GM19395 (cell line): ENCODE data around the gene UNC45B.
"Not testable (repeated sequence)": the region's sequence is repeated elsewhere in the genome, so short reads cannot be mapped to it uniquely, and the experiment has no call there.

Source experiments
- ATAC-seq: cut with Tn5 transposase; IDR thresholded peaks from one replicate; pipeline ENCODE4 v1.9.1; 2021; ENCODE audit warnings: mild to moderate bottlenecking, moderate library complexity; ENCODE audit not compliant: unreplicated experiment

UNC45B gene

DNA sequence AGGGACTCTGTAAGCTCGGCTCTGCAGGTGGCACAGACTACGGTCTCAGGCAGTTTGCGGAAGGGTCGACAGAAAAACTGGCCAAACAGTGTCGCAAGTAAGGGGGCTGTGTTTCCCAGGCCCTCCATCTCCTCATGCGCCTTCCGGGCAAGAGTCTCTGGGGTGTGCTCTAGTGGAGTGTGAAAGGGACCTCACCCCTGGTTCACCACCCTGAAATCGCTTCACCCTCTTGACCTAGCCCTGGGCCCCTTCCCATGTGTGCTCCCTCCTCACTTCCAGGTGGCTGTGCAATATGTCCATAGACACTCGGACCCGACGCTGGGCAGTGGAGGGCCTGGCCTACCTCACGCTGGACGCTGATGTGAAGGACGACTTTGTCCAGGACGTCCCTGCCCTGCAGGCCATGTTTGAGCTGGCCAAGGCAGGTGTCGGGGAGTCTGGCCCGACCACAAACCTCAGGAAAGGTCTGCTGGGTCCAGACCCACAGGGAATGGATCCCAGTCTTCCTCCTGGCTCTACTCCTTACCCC is 22.3 kb downstream of the UNC45B start:
- no peak for ATAC-seq

DNA sequence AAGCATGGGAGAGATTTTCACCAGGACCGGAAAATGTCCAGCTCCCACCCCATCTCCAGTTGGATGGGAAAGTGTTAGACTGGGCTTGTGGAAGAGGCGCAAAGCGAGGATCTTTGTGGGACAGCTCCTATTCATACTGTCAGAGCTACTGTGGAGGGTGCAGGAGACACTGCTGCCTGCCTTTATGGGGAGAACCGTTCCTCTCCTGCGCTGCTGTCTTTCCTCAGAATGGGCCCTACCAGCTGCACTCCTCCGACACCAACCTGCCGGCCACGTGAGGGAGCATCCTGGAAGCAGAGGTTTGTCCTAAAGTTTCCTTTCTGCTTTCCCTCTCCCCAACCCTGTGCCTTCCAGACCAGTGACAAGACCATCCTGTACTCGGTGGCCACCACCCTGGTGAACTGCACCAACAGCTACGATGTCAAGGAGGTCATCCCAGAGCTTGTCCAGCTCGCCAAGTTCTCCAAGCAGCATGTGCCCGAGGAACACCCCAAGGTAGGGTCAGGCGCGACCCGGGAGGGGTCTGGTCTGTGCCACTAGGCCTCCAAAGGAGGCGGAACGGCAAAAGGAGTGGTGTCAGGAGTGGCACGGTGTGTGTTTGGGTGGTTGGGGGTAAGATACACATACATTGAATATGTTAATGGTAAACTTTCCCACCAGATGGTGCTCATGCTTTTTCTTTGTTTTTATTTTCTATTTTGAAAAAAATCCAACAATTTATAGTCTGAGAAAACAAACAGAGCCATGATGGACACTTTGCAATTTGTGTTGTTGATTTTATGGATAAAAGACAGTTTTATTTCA is 23.6 kb downstream of the UNC45B start:
- ATAC-seq: no peak

GRCh38 chr17:35171834-35172233 is 24.2 kb downstream of the UNC45B start:
- no peak for ATAC-seq

DNA sequence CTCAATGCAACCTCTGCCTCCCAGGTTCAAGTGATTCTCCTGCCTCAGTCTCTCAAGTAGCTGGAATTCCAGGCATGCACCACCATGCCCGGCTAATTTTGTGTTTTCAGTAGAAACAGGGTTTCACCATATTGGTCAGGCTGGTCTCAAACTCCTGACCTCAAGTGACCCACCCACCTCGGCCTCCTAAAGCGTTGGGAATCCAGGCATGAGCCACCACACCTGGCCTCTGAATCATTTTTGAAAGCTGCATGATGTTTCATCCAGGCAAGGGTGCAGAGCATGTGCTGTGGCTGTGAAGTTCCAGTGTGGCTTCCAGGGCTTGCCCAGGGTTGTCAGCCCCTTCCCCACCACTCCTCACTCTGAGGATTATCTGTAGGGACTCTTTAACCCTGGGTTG is 24.7 kb downstream of the UNC45B start:
- not testable (repeated sequence) for ATAC-seq

- ATAC-seq: no peak
Measured at GRCh38 chr17:35174835-35175334, 27.3 kb downstream of the UNC45B start.

- ATAC-seq: no peak
Measured at GRCh38 chr17:35175638-35176415, 28.2 kb downstream of the UNC45B start.

GRCh38 chr17:35176897-35177296 is 29.3 kb downstream of the UNC45B start:
- ATAC-seq: no peak

DNA sequence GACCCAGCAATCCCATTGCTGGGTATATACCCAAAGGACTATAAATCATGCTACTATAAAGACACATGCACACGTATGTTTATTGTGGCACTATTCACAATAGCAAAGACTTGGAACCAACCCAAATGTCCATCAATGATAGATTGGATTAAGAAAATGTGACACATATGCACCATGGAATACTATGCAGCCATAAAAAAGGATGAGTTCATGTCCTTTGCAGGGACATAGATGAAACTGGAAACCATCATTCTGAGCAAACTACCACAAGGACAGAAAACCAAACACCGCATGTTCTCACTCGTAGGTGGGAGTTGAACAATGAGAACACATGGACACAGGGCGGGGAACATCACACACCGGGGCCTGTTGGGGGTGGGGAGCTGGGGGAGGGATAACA is 31.8 kb downstream of the UNC45B start:
- ATAC-seq: not testable (repeated sequence)

GRCh38 chr17:35183332-35183731 is 35.7 kb downstream of the UNC45B start:
- ATAC-seq: no peak

DNA sequence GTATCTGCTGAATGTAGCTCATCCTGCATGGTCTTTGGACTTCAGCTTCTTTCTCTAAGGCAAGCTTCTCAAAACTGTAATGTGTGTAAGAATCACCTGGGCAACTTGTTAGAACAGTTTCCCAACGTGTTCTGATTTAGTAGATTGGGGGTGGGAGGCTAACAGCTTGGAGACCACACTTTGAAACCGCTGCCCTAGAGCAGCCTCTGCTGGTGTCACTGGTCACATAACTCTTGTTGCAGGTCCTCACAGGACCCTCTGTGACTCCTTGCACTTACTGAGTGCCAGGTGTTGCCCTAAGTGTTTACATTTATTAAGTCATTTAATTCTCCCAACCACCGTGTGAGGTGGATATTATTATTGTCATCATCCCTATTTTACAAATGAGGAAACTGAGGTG is 36.7 kb downstream of the UNC45B start:
- ATAC-seq: no peak

GRCh38 chr17:35185849-35186248 is 38.2 kb downstream of the UNC45B start:
- no peak for ATAC-seq

- ATAC-seq: no peak
Measured at GRCh38 chr17:35187481-35187880, 39.9 kb downstream of the UNC45B start.

GRCh38 chr17:35188111-35188510 is 40.5 kb downstream of the UNC45B start:
- no peak for ATAC-seq

- ATAC-seq: no peak
Measured at GRCh38 chr17:35189291-35189690, 41.7 kb downstream of the UNC45B start.

GRCh38 chr17:35191001-35191695 is 43.5 kb downstream of the UNC45B start:
- ATAC-seq: no peak

- no peak for ATAC-seq
Measured at GRCh38 chr17:35192708-35193107, 45.1 kb downstream of the UNC45B start.

GRCh38 chr17:35194001-35194400 is 46.4 kb downstream of the UNC45B start, which contains the start of gene SLC35G3:
TSS of gene SLC35G3 (minus strand) at chr17:35194393. CDS start at chr17:35194307, 86 bp downstream.
- ATAC-seq: not testable (repeated sequence)

GRCh38 chr17:35195062-35195461 is 47.4 kb downstream of the UNC45B start:
- not testable (repeated sequence) for ATAC-seq

DNA sequence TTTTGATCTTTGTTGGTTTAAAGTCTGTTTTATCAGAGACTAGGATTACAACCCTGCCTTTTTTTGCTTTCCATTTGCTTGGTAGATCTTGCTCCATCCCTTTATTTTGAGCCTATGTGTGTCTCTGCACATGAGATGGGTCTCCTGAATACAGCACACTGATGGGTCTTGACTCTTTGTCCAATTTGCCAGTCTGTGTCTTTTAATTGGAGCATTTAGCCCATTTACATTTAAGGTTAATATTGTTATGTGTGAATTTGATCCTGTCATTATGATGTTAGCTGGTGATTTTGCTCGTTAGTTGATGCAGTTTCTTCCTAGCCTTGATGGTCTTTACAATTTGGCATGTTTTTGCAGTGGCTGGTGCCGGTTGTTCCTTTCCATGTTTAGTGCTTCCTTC is 55.0 kb downstream of the UNC45B start:
- ATAC-seq: not testable (repeated sequence)

DNA sequence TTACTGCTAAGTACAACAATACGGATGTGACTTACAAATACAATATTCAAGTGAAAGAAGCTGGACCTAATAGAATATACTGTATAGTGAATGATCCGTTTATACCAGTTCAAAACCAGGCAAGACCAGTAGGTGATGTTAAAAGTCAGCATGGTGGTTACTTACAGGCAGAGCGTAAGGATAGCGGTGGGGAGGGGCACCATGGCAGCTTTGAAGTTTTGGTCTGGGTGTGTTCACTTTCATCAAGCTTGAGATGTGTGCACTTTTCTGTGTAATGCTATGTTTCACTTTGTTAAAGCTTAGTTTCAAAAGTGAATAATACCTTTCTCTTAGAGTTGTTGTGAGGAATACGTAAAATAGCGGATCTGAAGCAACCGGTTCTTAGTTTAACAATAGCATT is 63.1 kb downstream of the UNC45B start:
- ATAC-seq: no peak

- ATAC-seq: no peak
Measured at GRCh38 chr17:35212668-35213067, 65.1 kb downstream of the UNC45B start.
